GM19324 (cell line): ENCODE measurements around the gene RNF212.
"Not testable (repeated sequence)": the region's sequence is repeated elsewhere in the genome, so short reads cannot be mapped to it uniquely, and the experiment has no call there.

Experiments
- ATAC-seq: cut with Tn5 transposase; IDR thresholded peaks from one replicate; pipeline ENCODE4 v1.9.1; 2021; ENCODE audit warnings: mild to moderate bottlenecking, moderate library complexity; ENCODE audit not compliant: unreplicated experiment, low FRiP score

Gene RNF212

GRCh38 chr4:1050486-1051213, 62.7 kb downstream of the RNF212 start:
- no peak for ATAC-seq

- no peak for ATAC-seq
These were observed 63.8 kb downstream of the RNF212 start for GRCh38 chr4:1049591-1049905.

GRCh38 chr4:1048773-1049590, 64.4 kb downstream of the RNF212 start:
- ATAC-seq = no peak

- no peak for ATAC-seq
These were observed 65.2 kb downstream of the RNF212 start for GRCh38 chr4:1047976-1048772.

- ATAC-seq = no peak
These were observed 66.0 kb downstream of the RNF212 start for GRCh38 chr4:1047106-1047975.

- ATAC-seq = not testable (repeated sequence)
These were observed 66.8 kb downstream of the RNF212 start for GRCh38 chr4:1046581-1047011.

GRCh38 chr4:1045595-1046201, 67.7 kb downstream of the RNF212 start:
- no peak for ATAC-seq

GRCh38 chr4:1045193-1045594, 68.2 kb downstream of the RNF212 start:
- ATAC-seq = no peak

- no peak for ATAC-seq
These were observed 68.7 kb downstream of the RNF212 start for GRCh38 chr4:1044469-1045192.

GRCh38 chr4:1043651-1044468, 69.5 kb downstream of the RNF212 start:
- no peak for ATAC-seq

GRCh38 chr4:1043162-1043561, 70.2 kb downstream of the RNF212 start:
- no peak for ATAC-seq

- no peak for ATAC-seq
These were observed 70.9 kb downstream of the RNF212 start for GRCh38 chr4:1042352-1043055.

GRCh38 chr4:1041936-1042330, 71.4 kb downstream of the RNF212 start:
- no peak for ATAC-seq

- ATAC-seq = no peak
These were observed 72.0 kb downstream of the RNF212 start for GRCh38 chr4:1041147-1041935.

- no peak for ATAC-seq
These were observed 72.8 kb downstream of the RNF212 start for GRCh38 chr4:1040344-1041146.
